HG03575 (cell line): ENCODE measurements around the gene C3orf20.

ENCODE experiments used
- ATAC-seq: cut with Tn5 transposase; IDR thresholded peaks from one replicate; pipeline ENCODE4 v1.9.1; 2021; ENCODE audit not compliant: unreplicated experiment, insufficient number of reproducible peaks, low FRiP score; ENCODE audit errors: extremely low read depth

C3orf20 gene

GRCh38 chr3:14768182-14768790 is 93.3 kb downstream of the C3orf20 start:
- ATAC-seq, result no peak

- ATAC-seq, result no peak
Observed at GRCh38 chr3:14768881-14769280, 93.9 kb downstream of the C3orf20 start.

- no peak for ATAC-seq
Observed at GRCh38 chr3:14769544-14770325, 94.8 kb downstream of the C3orf20 start.

- no peak for ATAC-seq
Observed at GRCh38 chr3:14770591-14770990, 95.7 kb downstream of the C3orf20 start.

GRCh38 chr3:14771593-14772497 is 96.9 kb downstream of the C3orf20 start:
- no peak for ATAC-seq

- no peak for ATAC-seq
Observed at GRCh38 chr3:14772533-14773138, 97.7 kb downstream of the C3orf20 start.

GRCh38 chr3:14773281-14773680 is 98.3 kb downstream of the C3orf20 start:
- ATAC-seq, result no peak

- no peak for ATAC-seq
Observed at GRCh38 chr3:14773691-14774128, 98.8 kb downstream of the C3orf20 start.

GRCh38 chr3:14774431-14774830 is 99.5 kb downstream of the C3orf20 start:
- ATAC-seq, result no peak

GRCh38 chr3:14775011-14775410 is 100.1 kb downstream of the C3orf20 start:
- no peak for ATAC-seq

- ATAC-seq, result no peak
Observed at GRCh38 chr3:14775563-14775962, 100.6 kb downstream of the C3orf20 start.

GRCh38 chr3:14779069-14779685 is 104.2 kb downstream of the C3orf20 start:
- no peak for ATAC-seq

- no peak for ATAC-seq
Observed at GRCh38 chr3:14780927-14781507, 106.1 kb downstream of the C3orf20 start.

GRCh38 chr3:14783480-14784086 is 108.6 kb downstream of the C3orf20 start:
- ATAC-seq, result no peak

- no peak for ATAC-seq
Observed at GRCh38 chr3:14784087-14784681, 109.2 kb downstream of the C3orf20 start.

- ATAC-seq, result no peak
Observed at GRCh38 chr3:14785207-14786155, 110.5 kb downstream of the C3orf20 start.

GRCh38 chr3:14786369-14786768 is 111.4 kb downstream of the C3orf20 start:
- no peak for ATAC-seq
